K562 (cell line): ENCODE measurements around the gene CHCHD5. TPM values are rescaled to one million over a fixed set of nuclear protein-coding genes. Genes with fewer than 3 reads are reported as not detected.

Source experiments
- ASH1L ChIP-seq: fragments of 450-650 bp; IDR thresholded peaks from 2 replicates; pipeline ENCODE4 v1.6.1; 2018; ENCODE audit warnings: borderline replicate concordance, mild to moderate bottlenecking, low read depth; ENCODE audit not compliant: partially characterized antibody
- CREM ChIP-seq: IDR thresholded peaks from 2 replicates; pipeline ENCODE4 v1.6.1; 2014; ENCODE audit warnings: antibody characterized with exemption, low read depth
- FOXA3 ChIP-seq, 2 experiments: fragments of 450-650 bp in 1 of 2; sonication (generic) in 1 of 2; formaldehyde crosslinking; IDR thresholded peaks in 1 of 2; conservative IDR thresholded peaks in 1 of 2; 2 replicates each; pipeline versions ENCODE4 v1.4.0 to v1.8.0; 2020 to 2022; ENCODE audit warnings: mild to moderate bottlenecking in 2 of 2, missing genetic modification reagents in 1 of 2
- FOXK2 ChIP-seq, 2 experiments: fragments of 450-650 bp; IDR thresholded peaks in 1 of 2; conservative IDR thresholded peaks in 1 of 2; 2 replicates each; pipeline ENCODE4 v1.6.1; 2016; ENCODE audit warnings: low read depth in 2 of 2, mild to moderate bottlenecking in 1 of 2
- JUN ChIP-seq, 2 experiments: sonication (generic) in 1 of 2; formaldehyde crosslinking in 1 of 2; IDR thresholded peaks; 2 replicates each; pipeline versions ENCODE4 v1.6.1 to v1.8.0; 2012 to 2022; ENCODE audit warnings: borderline replicate concordance in 2 of 2, mild to moderate bottlenecking in 2 of 2, improper control_type of control experiment in 1 of 2, low read depth in 1 of 2, low read length in 1 of 2, missing genetic modification reagents in 1 of 2
- KDM4B ChIP-seq, 2 experiments: fragments of 450-650 bp in 1 of 2; sonication (generic) in 1 of 2; IDR thresholded peaks; 2 replicates each; pipeline ENCODE4 v1.6.1; 2016 to 2017; ENCODE audit warnings: borderline replicate concordance in 2 of 2, antibody characterized with exemption in 1 of 2, low read depth in 1 of 2, mild to moderate bottlenecking in 1 of 2
- NR2F6 ChIP-seq: fragments of 450-650 bp; formaldehyde crosslinking; IDR thresholded peaks from 2 replicates; pipeline ENCODE4 v1.4.0; 2020; ENCODE audit warnings: mild to moderate bottlenecking
- NRF1 ChIP-seq, 2 experiments: fragments of 450-650 bp; IDR thresholded peaks in 1 of 2; conservative IDR thresholded peaks in 1 of 2; 2 replicates each; pipeline ENCODE4 v1.6.1; 2014; ENCODE audit warnings: mild to moderate bottlenecking in 2 of 2
- PHF20 ChIP-seq: fragments of 450-650 bp; IDR thresholded peaks from 2 replicates; pipeline ENCODE4 v1.6.1; 2018; ENCODE audit not compliant: partially characterized antibody
- POLR3A ChIP-seq: IDR thresholded peaks from 2 replicates; pipeline ENCODE4 v1.6.1; 2011; ENCODE audit warnings: borderline replicate concordance, mild to moderate bottlenecking, moderate library complexity; ENCODE audit not compliant: insufficient read length, insufficient read depth; ENCODE audit errors: extremely low read depth
- RBBP5 ChIP-seq: fragments of 200-600 bp; sonication (generic); IDR thresholded peaks from 2 replicates; pipeline ENCODE4 v1.6.1; 2012; ENCODE audit warnings: borderline replicate concordance, mild to moderate bottlenecking, low read length, control low read depth, inconsistent platforms; ENCODE audit not compliant: insufficient read depth, poor library complexity, severe bottlenecking
- RBM17 ChIP-seq: fragments of 200-400 bp; formaldehyde crosslinking; IDR thresholded peaks from 2 replicates; pipeline ENCODE4 v1.6.1; 2017; ENCODE audit warnings: low read depth, mild to moderate bottlenecking, low read length, borderline replicate concordance
- RFX7 ChIP-seq: fragments of 250-450 bp; sonication (Bioruptor Pico); IDR thresholded peaks from 2 replicates; pipeline ENCODE4 v1.5.1; 2021; ENCODE audit warnings: mild to moderate bottlenecking
- SIRT6 ChIP-seq: IDR thresholded peaks from one replicate; pipeline ENCODE4 v1.6.1; 2012; ENCODE audit warnings: low read depth, mild to moderate bottlenecking, control low read depth, inconsistent platforms, low read length, moderate library complexity
- TFAM ChIP-seq: fragments of 250-450 bp; sonication (Bioruptor Pico); conservative IDR thresholded peaks from 2 replicates; pipeline ENCODE4 v1.5.0; 2021; ENCODE audit warnings: mild to moderate bottlenecking, moderate library complexity
- THRB ChIP-seq: fragments of 450-650 bp; formaldehyde crosslinking; conservative IDR thresholded peaks from 2 replicates; pipeline ENCODE4 v1.4.0; 2022; ENCODE audit warnings: mild to moderate bottlenecking, missing genetic modification characterization
- ZMIZ1 ChIP-seq, 2 experiments: fragments of 150-350 bp in 1 of 2; IDR thresholded peaks; 2 replicates each; pipeline ENCODE4 v1.6.1; 2012 to 2016; ENCODE audit warnings: low read depth in 2 of 2, low read length in 2 of 2, mild to moderate bottlenecking in 1 of 2, moderate library complexity in 1 of 2
- ZNF316 ChIP-seq: fragments of 450-650 bp; IDR thresholded peaks from 2 replicates; pipeline ENCODE4 v1.6.1; 2016
- ZNF589 ChIP-seq: fragments of 200-800 bp; sonication (Bioruptor generic); IDR thresholded peaks from 2 replicates; pipeline ENCODE4 v1.6.1; 2016; ENCODE audit warnings: low read depth, missing genetic modification characterization, missing compliant biosample characterization
- ZNF644 ChIP-seq: fragments of 200-800 bp; sonication (Bioruptor generic); IDR thresholded peaks from 2 replicates; pipeline ENCODE4 v1.6.1; 2016; ENCODE audit warnings: low read depth, missing genetic modification characterization, missing compliant biosample characterization
- ZNF785 ChIP-seq: fragments of 250-450 bp; sonication (Bioruptor Pico); IDR thresholded peaks from 2 replicates; pipeline ENCODE4 v1.4.0; 2020; ENCODE audit warnings: mild to moderate bottlenecking
- polyA plus RNA-seq, 8 experiments: library from polyadenylated mRNA; depleted of rRNA in 4 of 8; stranded (reverse) in 5 of 8; unstranded in 3 of 8; fragments of >200 nt; fragmentation: Nextera tagmentation in 2 of 8; fragmentation: Illumina TruSeq in 1 of 8; extraction: Ambion mirVana in 2 of 8; extraction: Trizol in 1 of 8; gene quantifications; 2 replicates each; pipeline versions ENCODE4 v1.2.1 to v1.2.3, GENCODE V29; 2011 to 2014; ENCODE audit warnings: inconsistent platforms in 1 of 8, missing spikeins in 1 of 8
- total RNA-seq, 7 experiments: library from RNA; depleted of rRNA in 6 of 7; stranded (reverse); fragments of >200 nt in 6 of 7; fragmentation: Illumina TruSeq in 2 of 7; extraction: Trizol in 2 of 7; gene quantifications; 2 replicates each; pipeline versions ENCODE4 v1.2.1 to v1.2.3, GENCODE V29; 2011 to 2021; ENCODE audit warnings: low replicate concordance in 1 of 7

The CHCHD5 gene
- total and polyA plus RNA-seq, 9 of the 15 experiments (the other 6 are each of a cell fraction or from before 2014, with no cell fraction given): 7.4 to 79.3 (median 33.4) TPM

- TF ChIP-seq ZMIZ1 (IDR thresholded peaks at IDR 0.05; ENCODE audit: low read depth in 2 of 2, low read length in 2 of 2) (0 out of 4 replicates have a peak, but pooled peaks of 1 of the 2 experiments have one; percentile 2), RBM17 (no peak), ZNF644 (tag) (peak; percentile 34; the same call in 1 of the 2 replicates), ZNF589 (no peak), NR2F6 (CRISPR knock-in tag) (no peak), KDM4B (IDR thresholded peaks at IDR 0.05; ENCODE audit: borderline replicate concordance in 2 of 2, low read depth in 1 of 2) (no peak), JUN (IDR thresholded peaks at IDR 0.05; ENCODE audit: borderline replicate concordance, low read depth, low read length) (no peak), JUN (CRISPR knock-in tag; IDR thresholded peaks at IDR 0.05; ENCODE audit: borderline replicate concordance) (0 out of 2 replicates have a peak, but pooled peaks have one; percentile 14), TFAM (no peak), THRB (CRISPR knock-in tag) (no peak), FOXA3 (CRISPR knock-in tag; conservative IDR thresholded peaks at IDR 0.05 in 1 of 2, IDR thresholded peaks at IDR 0.05 in 1 of 2) (peak in 1 of 2 experiments; percentile 49; a peak in 1 of 4 replicates), ASH1L (peak; percentile 80), PHF20 (peak; percentile 79), ZNF316 (no peak), RFX7 (no peak), ZNF785 (no peak), POLR3A (peak; percentile 70), FOXK2 (conservative IDR thresholded peaks at IDR 0.05 in 1 of 2, IDR thresholded peaks at IDR 0.05 in 1 of 2; ENCODE audit: low read depth in 2 of 2) (peak in 1 of 2 experiments; percentile 99; a peak in 2 of 4 replicates), SIRT6 (no peak), NRF1 (conservative IDR thresholded peaks at IDR 0.05 in 1 of 2, IDR thresholded peaks at IDR 0.05 in 1 of 2) (peak; percentile 54 to 64), CREM (peak; percentile 62), RBBP5 (no peak)
These were observed 42.9 kb upstream of the CHCHD5 start (continued) for GRCh38 chr2:112541315-112542122.
